NOMO-1 treated with dmso at 0.1 percent for 144 hours (cell line): ENCODE data around the gene EDARADD.
"Not testable (repeated sequence)": the region's sequence is repeated elsewhere in the genome, so short reads cannot be mapped to it uniquely, and the experiment has no call there.

ENCODE experiments used
- DNase-seq: peaks from one replicate; lab custom pipeline; 2025; ENCODE audit not compliant: unreplicated experiment; lab: John Stamatoyannopoulos, UW

The EDARADD gene

DNA sequence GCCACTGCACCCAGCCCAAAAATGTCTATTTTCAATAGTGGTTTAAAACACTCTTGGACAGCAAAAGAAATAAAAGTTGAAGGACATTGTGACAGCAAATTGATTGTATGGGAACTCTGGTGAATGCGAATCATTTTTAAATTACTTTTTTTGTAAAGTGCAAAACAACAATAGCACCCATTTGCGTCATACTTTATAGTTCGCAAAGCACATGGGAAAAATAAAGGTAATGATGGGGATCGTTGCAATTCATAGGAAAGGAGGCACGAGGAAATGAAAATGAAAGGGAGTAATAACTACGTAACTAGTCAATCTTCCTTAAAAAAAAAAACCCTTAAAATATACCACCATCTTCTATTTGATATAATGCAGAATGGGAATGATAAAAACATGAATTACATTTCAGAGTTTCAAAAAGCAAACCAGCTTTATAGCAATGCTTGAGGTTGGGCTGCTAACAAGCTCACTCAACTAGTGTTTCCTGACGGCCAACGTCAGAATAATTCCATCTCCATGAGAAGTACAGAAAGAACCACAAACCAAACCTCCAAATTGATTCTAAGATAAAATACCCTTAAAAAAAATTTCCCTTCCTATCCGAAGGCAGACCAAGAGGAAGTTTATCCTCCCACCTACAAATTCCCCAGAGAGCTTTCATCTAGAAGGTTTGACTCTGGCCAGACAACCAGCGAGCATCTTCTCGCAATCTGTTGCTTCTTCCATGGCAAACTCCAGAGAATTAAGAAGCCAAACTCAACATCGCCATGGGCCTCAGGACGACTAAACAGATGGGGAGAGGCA, at the start of gene EDARADD:
EDARADD (plus strand) TSS at position 606 of the 801 bp plus-strand sequence; CDS start at position 765, 159 bp downstream.
- no peak for DNase-seq

DNA sequence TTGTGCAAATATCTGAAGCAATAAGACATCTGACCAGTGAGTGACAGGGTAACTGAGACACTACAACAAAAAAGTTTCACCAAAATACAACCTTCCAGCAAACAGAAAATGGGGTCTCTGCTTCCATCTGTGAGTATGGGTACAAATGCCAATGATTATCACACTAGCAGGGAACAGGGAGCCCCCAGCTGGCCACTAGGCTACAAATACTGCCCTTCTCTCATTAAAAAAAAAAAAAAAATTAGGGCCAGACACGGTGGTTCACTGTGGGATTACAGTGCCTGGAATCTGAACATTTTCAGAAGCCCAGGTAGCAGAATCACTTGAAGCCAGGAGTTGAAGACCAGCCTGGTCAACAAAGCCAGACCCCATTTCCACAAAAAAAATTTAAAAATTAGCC, 48.4 kb upstream of the EDARADD start:
- no peak for DNase-seq

DNA sequence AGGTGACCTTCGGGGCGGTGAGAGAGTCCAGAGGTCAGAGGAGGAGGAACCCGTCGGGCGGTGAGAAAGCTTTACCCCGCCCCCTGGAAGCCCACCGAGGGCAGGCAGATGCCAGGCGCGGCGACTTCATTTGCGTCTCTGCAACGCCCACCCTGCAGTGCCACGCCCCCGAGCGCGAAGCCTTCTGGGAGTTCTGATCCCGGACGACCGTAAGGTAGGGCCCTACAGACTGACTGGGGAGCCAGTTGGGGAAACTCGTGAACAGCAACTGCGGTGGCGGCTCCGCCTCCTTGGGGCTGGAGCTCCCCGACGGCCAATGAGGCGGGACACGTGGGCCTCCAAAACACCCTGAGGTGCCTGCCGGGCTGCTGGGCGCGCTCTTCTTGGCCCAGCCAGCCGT, 46.0 kb upstream of the EDARADD start:
- no peak for DNase-seq

DNA sequence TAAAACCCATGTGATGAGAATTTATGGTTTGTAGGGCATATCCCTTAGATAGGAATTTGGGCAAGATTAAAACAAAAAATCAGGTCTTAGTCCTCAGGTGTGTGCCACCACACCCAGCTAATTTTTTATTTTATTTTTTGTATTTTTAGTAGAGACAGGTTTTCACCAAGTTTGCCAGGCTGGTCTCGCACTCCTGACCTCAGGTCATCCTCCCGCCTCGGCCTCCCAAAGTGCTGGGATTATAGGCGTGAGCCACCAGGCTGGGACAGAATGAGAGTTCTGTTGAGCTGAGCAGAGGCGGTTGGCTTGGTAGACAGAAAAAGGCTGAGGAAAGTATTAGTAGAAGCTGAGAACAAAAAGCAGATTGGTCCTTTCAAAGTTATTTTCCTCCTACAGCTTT, 43.8 kb upstream of the EDARADD start:
- DNase-seq: no peak

DNA sequence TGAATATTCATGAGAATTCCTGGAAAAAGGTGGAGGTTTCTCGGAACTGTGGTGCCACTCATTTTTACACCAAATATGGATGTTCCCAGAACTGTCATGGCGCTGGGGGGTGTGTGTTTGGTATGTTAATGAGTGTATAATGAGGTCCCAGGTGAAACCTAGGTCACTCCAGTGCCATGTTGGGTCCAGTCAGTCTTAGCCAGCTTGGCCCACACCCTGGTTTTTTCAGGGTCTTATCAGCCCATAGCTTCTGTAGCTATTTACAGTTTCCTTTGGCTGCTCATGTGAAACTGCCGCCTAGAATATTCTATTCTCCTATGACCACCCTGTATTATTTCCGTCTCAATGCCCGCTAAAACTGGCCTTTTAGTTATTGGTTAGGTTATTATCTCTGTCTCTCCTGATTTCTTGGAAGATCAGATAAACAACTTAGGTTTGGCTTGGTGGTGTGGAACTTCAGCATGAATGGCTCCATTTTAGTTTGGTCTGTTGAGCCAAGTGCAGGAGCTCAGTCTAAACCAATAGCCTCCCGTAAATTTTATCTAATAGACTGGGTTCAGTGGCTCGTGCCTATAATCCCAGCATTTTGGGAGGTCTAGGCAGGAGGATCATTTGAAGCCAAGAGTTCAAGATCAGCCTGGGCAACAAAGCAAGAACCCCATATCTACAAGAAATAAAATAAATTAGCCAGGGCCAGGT, 42.1 kb upstream of the EDARADD start:
- no peak for DNase-seq

DNA sequence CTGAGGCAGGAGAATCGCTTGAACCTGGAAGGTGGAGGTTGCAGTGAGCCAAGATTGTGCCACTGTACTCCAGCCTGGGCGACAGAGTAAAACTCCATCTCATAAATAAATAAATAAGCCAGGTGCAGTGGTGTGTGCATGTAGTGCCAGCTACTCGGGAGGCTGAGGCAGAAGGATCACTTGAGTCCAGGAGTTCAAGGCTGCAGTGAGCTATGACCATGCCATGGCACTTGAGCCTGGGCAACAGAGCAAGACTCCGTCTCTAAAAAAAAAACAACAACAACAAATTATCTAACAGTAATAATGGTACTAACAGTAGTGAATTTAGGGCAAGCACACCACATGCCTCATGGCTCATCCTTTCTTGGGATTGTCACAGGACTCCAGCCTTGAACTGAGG, 41.3 kb upstream of the EDARADD start:
- DNase-seq: not testable (repeated sequence)

DNA sequence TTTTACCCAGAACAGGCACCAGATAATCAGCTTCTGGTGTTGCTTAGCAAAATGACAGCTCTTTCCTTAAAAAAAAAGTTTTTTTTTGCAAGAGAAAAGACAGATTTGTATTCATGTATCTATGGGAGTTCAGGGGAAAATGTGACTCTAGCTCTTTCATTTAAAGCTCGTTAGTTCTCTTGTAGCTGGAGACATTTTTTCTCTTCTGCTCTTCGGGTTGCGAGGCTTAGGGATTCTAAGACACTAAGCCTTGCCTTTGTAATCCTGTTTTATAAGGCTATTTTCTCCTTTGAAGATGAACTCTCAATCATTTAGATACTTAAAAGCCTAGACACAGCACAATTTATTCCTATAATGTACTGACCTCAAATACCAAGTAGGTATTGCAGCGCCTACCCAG, 40.3 kb upstream of the EDARADD start:
- no peak for DNase-seq

DNA sequence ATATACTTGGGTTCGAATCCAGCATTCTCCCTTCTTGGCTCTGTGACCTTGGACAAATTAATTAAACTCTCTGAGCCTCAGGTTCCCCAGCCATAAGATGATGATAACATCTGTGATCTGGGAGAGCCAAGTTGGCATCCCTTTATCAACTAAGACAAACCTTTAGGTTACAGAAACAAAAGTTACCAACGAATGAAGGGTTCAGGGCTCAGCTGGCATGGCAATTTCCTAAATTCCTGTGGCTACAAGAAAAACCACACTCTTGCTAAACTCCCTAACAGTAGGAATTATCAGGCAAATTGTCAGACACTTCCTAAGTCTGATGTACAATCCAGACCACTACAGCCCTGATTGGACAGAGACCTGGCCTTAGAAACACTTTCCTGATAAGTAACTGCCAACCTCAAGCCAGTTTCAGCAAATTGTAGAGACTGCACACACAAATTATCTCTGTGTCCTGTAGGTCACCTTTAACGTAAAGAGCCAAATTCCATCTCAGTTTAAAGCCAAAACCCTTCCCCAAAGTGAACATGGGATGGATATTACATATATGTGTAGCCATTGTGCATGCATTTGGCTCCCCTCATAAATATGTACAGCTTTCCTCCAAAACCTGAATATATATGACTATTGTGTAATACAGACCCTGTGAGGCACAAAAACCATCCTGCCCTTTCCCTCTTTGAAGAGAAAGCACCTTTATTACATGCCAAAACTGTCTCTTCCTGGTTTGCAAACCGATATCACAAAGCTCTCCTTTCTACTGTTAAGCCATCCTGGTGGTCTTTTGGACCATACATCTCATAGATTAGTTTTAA, 39.5 kb upstream of the EDARADD start:
- DNase-seq: peak; percentile 7

DNA sequence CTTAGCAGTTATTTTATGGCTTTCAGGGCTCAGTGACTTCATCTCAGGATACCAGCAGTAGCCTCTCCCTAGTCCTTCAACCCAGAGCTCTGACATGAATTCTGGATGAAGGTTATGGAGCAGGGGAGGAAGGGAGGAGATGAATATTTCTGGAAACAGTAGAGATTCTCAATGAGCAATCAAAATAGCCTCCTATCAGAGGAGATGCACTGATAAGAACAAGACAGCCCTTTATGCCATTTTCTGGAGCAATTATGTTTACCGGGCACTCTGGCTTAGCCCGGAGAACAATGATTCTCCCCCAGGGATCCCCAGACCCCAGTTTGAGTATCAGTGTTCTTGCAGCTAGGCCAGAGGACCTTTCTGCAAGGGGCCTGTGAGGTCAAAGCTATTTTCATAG, 37.9 kb upstream of the EDARADD start:
- DNase-seq: no peak

DNA sequence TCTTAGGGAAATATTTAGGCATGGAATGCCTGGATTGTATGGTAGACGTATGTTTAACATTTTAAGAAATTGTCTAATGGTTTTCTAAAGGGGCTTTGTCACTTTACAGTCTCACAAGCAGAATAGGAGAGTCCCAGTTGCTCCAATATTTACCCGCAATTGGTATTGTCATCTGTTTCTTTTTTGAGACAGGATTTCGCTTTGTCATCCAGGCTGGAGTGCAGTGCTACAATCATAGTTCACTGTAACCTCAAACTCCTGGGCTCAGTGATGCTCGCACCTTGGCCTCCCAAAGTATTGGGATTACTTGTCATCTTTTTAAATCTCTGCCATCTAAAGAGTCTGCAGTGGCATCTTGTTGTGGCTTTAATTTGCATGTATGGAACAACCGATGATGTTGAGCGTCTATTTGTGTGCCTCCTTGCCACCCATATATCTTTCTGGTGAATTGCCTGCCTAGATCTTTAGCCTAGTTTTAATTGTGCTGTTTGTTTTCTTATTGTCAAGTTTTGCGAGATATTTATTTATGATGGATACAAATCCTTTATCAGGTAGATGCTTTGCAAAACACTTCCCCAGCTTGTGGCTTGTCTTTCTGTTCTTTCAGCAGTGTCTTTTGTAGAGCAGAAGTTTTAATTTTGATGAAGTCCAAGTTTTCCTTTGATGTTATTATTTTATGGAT, 32.0 kb upstream of the EDARADD start:
- no peak for DNase-seq

DNA sequence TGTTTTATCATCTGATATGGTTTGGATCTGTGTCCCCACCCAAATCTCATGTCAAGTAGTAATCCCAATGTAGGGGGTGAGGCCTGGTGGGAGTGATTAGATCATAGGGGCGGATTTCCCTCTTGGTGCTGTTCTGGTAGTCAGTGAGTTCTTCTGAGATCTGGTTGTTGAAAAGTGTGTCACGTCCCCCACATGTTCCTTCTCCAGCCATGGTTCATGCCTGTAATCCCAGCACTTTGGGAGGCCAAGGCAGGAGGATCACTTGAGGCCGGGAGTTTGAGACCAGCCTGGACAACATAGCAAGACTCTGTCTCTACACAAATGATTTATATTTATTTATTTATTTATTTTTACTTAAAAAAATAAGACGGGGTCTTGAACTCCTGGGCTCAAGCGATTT, 30.8 kb upstream of the EDARADD start:
- DNase-seq: no peak

DNA sequence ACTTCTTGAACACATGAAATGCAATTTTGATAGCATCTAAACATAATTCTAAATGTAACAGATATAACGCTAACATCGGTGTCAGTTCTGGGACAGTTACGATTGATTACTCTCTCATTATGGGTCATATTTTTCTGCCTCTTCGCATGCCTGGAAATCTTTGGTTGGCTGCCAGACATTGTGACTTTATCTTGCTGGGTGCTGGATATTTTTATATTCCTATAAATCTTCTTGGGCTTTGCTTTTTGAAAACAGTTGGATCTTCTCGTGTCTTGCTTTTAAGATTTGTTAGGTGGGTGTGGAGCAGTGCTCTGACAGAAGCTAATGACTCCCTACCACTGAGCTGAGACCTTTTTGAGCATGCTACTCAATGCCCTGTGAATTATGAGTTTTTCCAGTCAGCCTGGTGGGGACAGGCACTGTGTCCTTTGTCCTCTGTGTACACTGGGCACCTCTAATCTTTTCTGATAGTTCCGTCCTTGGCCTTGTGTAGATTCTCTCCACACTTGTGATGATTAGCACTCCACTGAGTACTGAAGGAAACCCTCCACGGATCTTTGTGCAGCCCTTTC, 28.0 kb upstream of the EDARADD start:
- no peak for DNase-seq

DNA sequence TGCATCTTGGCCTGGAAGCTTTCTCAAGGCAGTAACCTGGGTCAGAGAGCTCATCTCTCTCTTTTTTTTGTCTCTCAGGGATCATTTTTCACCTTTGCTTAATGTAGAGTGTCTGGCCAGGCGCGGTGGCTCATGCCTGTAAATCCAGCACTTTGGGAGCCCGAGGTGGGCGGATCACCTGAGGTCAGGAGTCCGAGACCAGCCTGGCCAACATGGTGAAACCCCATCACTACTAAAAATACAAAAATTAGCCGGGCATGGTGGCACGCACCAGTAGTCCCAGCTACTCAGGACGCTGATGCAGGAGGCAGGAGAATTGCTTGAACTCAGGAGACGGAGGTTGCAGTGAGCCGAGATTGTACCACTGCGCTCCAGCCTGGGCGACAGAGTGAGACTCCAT, 27.4 kb upstream of the EDARADD start:
- DNase-seq: not testable (repeated sequence)

DNA sequence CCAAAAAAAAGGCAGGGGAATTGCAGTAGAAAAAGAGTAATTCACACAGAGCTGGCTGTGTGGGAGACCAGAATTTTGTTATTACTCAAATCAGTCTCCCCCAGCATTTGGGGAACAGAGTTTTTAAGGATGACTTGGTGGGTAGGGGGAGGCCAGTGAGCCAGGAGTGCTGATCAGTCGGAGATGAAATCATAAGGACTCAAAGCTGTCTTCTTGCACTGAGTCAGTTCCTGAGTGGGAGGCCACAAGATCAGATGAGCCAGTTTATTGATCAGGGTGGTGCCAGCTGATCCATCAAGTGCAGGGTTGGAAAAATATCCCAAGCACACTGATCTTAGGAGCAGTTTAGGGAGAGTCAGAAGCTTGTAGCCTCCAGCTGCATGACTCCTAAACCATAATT, 23.7 kb upstream of the EDARADD start:
- no peak for DNase-seq

DNA sequence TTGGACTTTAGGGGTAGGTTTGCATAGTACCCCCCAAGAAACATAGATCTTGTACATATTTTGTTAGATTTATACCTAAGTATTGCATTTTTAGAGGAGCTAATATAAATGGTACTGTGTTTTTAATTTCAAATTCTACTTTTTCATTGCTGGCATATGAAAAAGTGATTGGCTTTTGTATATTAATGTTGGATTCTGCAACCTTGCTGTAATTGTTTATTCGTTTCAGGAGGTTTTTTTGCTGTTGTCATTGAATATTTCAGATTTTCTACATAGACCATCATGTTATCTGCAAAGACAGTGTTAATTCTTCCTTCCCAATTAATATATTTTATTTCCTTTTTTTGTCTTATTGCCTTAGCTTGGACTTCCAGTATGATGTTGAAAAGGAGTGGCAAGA, 23.0 kb upstream of the EDARADD start:
- no peak for DNase-seq

DNA sequence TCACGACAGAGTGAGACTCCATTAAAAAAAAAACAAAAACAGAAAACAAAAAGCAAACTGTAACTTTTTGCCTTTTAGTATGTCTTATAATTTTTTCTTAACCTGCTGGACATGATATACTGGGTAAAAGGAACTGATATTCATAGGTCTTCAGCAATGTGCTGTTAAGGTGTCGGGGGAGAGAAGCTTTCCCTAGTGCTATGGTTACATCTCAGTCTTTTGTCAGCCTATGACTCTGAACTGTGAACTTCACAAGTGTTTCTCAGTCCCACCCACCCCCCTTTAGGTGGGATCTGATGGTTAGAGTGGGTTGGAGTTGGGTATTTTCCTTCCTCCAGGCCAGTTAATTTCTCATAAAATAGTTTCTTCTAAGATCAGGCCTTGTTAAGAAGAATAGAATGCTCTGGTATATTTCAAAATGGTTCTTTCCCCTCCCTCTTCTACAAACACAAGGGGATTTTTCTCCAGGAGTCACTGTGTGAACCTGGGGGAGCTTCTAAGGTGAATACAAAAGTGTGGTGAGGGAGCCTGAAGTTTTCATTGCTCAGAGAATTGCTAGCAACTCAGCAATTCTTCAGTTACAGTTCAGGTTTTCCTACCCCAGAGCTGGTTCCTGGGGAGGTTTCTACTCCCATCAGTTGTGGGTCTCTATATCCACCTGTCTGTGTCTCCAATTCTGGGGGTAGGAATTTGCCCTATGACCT, 16.1 kb upstream of the EDARADD start:
- no peak for DNase-seq

DNA sequence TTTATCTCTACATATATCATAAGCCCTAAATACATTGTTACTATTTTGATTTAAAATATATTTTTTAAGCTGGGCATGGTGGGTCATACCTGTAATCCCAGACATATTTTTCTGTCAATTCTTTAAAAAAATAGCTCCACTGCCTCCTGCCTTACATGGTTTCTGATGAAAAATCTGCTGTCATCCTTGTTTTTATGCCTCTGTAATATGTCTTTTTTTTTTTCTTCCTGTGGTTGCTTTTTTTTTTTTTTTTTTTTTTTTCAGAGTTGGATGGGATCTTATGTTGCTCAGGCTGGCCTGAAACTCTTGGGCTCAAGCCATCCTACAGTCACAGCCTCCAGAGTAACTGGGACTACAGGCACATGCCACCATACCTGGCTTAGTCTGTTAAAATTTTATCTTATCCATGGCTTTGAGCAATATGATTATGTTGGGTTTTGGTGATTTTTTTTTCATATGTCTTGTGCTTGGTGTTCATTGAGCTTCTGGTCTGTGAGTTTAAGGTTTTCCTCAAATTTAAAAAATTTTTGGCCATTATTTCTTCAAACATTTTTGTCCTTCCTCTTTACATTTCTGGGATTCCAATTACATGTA, 12.4 kb upstream of the EDARADD start:
- DNase-seq: no peak

DNA sequence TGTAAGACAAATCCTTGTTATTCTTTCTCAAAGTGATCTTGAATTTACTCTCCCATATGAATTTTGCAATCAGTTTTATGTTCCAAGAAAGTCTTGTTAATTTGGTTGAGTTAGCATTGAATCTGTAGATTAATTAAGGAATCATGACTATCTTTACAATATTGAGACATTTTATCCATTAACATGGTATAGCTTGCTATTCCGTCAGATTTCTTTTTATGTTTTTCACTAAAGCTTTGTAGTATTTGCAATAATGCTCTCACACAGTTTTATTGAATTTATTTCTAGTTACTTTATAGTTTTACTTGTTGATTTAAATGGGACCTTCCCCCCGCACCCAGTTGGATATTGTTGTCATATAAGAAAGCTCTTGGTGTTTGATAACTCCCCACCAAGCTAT, 5.8 kb upstream of the EDARADD start:
- DNase-seq: no peak

DNA sequence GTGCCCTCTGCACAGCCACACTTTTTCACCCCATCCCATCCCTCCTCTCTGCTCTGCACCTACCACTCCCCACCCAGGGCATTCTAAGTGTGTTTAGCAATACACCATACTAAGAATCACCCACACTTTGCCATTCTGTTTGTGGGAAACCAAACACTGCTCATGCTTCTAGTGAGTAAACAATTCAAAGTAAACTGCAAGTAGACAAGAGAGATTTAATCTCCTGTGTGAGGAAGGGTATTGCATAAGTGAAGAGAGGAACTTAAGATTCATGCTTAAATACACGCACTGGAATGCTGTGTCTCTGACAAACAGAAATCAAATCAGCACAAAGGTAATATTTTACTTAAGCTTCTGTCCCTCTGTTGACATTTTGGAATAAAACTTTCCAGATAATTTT, 4.8 kb upstream of the EDARADD start:
- DNase-seq: no peak

DNA sequence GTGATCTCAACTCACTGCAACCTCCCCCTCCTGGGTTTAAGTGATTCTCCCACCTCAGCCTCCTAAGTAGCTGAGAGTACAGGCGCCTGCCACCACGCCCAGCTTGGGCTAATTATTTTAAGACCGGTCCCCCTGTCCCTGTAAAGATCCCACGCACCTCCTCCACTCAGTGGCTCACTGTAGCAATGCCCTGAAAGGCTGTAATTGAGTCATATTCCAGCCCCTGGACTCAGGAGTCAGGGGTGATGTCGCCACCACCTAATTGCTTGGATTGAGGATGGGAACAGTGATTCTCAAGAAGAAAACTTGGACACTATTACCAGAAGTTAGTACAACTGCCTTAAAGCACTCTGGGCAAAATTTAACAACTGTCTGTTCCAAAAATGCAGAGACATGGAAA, 3.1 kb upstream of the EDARADD start:
- DNase-seq: no peak
